HepG2 (cell line): ENCODE results near the gene SYPL1. TPM values are rescaled to one million over a fixed set of nuclear protein-coding genes. Genes with fewer than 3 reads are reported as not detected.

Experiments used
- DMAP1 ChIP-seq: IDR thresholded peaks from 2 replicates; pipeline ENCODE4 v1.6.1; 2016
- DNMT1 ChIP-seq: sonication (generic); formaldehyde crosslinking; IDR thresholded peaks from 2 replicates; pipeline ENCODE4 v1.5.1; 2020; ENCODE audit warnings: mild to moderate bottlenecking, missing genetic modification reagents
- EEA1 ChIP-seq: sonication (generic); formaldehyde crosslinking; IDR thresholded peaks from 2 replicates; pipeline ENCODE4 v1.5.1; 2020; ENCODE audit warnings: mild to moderate bottlenecking, missing genetic modification reagents, borderline replicate concordance
- FUBP1 ChIP-seq: sonication (generic); formaldehyde crosslinking; IDR thresholded peaks from 2 replicates; pipeline ENCODE4 v1.5.1; 2020; ENCODE audit warnings: missing genetic modification reagents, mild to moderate bottlenecking, borderline replicate concordance
- JUN ChIP-seq: sonication (generic); formaldehyde crosslinking; IDR thresholded peaks from 2 replicates; pipeline ENCODE4 v1.4.0; 2020; ENCODE audit warnings: mild to moderate bottlenecking, missing genetic modification reagents
- KDM1A ChIP-seq: IDR thresholded peaks from 2 replicates; pipeline ENCODE4 v1.6.1; 2016; ENCODE audit warnings: missing compliant biosample characterization
- KDM2A ChIP-seq: sonication (generic); formaldehyde crosslinking; IDR thresholded peaks from 2 replicates; pipeline ENCODE4 v1.4.0; 2020; ENCODE audit warnings: low read depth, missing genetic modification reagents, borderline replicate concordance
- PCBP2 ChIP-seq: fragments of 200-400 bp; formaldehyde crosslinking; optimal IDR thresholded peaks from 2 replicates; pipeline ENCODE3; 2018; ENCODE audit warnings: low read length, low read depth; ENCODE audit not compliant: poor library complexity, severe bottlenecking
- RFX3 ChIP-seq: IDR thresholded peaks from 2 replicates; pipeline ENCODE4 v1.6.1; 2016; ENCODE audit warnings: missing biosample characterization, missing genetic modification reagents
- SNRNP70 ChIP-seq: fragments of 200-400 bp; formaldehyde crosslinking; IDR thresholded peaks from 2 replicates; pipeline ENCODE4 v1.6.1; 2017; ENCODE audit warnings: mild to moderate bottlenecking, low read depth, low read length, moderate library complexity
- XBP1 ChIP-seq: sonication (generic); formaldehyde crosslinking; IDR thresholded peaks from 2 replicates; pipeline ENCODE4 v1.5.0; 2020; ENCODE audit warnings: missing genetic modification reagents
- ZNF143 ChIP-seq: sonication (generic); formaldehyde crosslinking; IDR thresholded peaks from 2 replicates; pipeline ENCODE4 v1.4.0; 2020; ENCODE audit warnings: missing genetic modification reagents
- ZNF207 ChIP-seq: fragments of 450-650 bp; IDR thresholded peaks from 2 replicates; pipeline ENCODE4 v1.6.1; 2016; ENCODE audit warnings: antibody characterized with exemption, borderline replicate concordance
- ZNF24 ChIP-seq: fragments of 450-650 bp; IDR thresholded peaks from 2 replicates; pipeline ENCODE4 v1.6.1; 2017; ENCODE audit warnings: antibody characterized with exemption, mild to moderate bottlenecking
- ZNF644 ChIP-seq: IDR thresholded peaks from 2 replicates; pipeline ENCODE4 v1.6.1; 2016; ENCODE audit warnings: low read depth
- ZNF672 ChIP-seq: sonication (generic); formaldehyde crosslinking; IDR thresholded peaks from 2 replicates; pipeline ENCODE4 v1.8.1; 2022; ENCODE audit warnings: missing genetic modification reagents
- ZNF703 ChIP-seq: sonication (generic); formaldehyde crosslinking; IDR thresholded peaks from 2 replicates; pipeline ENCODE4 v1.5.1; 2020; ENCODE audit warnings: missing genetic modification reagents, mild to moderate bottlenecking, moderate library complexity, borderline replicate concordance
- ZNF724P ChIP-seq: sonication (generic); formaldehyde crosslinking; IDR thresholded peaks from 2 replicates; pipeline ENCODE4 v1.8.0; 2022; ENCODE audit warnings: missing genetic modification reagents, borderline replicate concordance
- ZSCAN20 ChIP-seq: sonication (generic); formaldehyde crosslinking; IDR thresholded peaks from 2 replicates; pipeline ENCODE4 v1.4.0; 2020; ENCODE audit warnings: missing genetic modification reagents, mild to moderate bottlenecking, borderline replicate concordance
- polyA plus RNA-seq, 8 experiments: library from polyadenylated mRNA; depleted of rRNA in 3 of 8; stranded (reverse) in 7 of 8; unstranded in 1 of 8; fragments of >200 nt; fragmentation: Illumina TruSeq in 4 of 8; extraction: Trizol in 4 of 8; gene quantifications; 2 replicates each; pipeline versions ENCODE4 v1.2.1 to v1.2.3, GENCODE V29; 2011 to 2016; ENCODE audit warnings: low read depth in 4 of 8, missing spikeins in 1 of 8, mixed read lengths in 1 of 8; ENCODE audit not compliant: insufficient read depth in 1 of 8
- total RNA-seq, 5 experiments: library from RNA; depleted of rRNA; stranded (reverse); fragments of >200 nt; fragmentation: Illumina TruSeq; extraction: Trizol; gene quantifications; 2 replicates each; pipeline ENCODE4 v1.2.3, GENCODE V29; 2016; ENCODE audit warnings: low read depth in 1 of 5
- TF ChIP-seq, protein P1 (sequence below): sonication (generic); formaldehyde crosslinking; IDR thresholded peaks from 2 replicates; pipeline ENCODE4 v1.4.0; 2020; ENCODE audit warnings: missing genetic modification reagents, mild to moderate bottlenecking, borderline replicate concordance
- TF ChIP-seq, protein P2 (sequence below): sonication (generic); formaldehyde crosslinking; IDR thresholded peaks from 2 replicates; pipeline ENCODE4 v1.4.0; 2020; ENCODE audit warnings: low read depth, missing genetic modification reagents
- TF ChIP-seq, protein P3 (sequence below): IDR thresholded peaks from 2 replicates; pipeline ENCODE4 v1.6.1; 2012; ENCODE audit warnings: inconsistent platforms

Gene SYPL1
- total and polyA plus RNA-seq, 2 of the 13 experiments (the other 11 are each of a cell fraction or from before 2014, with no cell fraction given), result 27.5 to 40.2 TPM

DNA sequence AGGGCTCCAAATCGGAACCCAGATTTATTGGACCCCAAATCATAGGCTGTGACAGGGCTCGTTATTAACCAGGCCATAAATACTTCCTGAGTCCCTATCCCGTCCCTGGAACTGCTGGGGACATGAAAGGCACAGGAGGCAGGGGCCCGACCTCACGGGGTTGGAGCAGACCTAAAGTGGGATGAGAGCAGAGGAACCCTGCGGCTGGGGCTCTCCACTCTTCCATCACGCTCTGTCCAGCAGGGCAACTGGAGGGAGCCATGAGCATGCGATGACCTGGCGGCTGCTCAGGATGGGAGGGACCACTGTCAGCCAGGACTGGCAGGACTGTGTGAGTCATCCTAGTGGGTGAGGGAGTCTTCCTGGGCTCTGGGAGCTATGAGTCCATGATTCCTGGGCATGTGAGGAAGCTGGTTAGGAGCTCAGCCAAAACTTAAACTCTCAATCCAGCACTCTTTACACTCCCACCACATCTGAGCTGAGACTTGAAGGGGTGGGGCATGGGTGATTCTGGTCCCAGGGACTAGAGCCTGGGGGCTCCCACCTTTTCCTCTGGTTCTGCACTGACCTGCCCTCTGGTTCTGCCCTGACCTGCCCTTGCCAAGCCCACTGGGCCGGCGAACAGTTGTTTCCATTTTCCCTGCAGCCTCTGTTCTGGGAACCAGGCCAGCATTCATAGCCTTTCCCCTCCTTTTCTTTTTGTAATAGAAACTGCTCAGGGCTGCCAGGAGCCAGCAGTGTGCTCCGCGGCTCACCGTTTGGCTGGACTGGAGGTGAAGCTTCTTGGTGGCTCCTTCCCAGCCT lies 47.1 kb downstream of the SYPL1 start (continued):
- TF ChIP-seq FUBP1 (CRISPR knock-in tag) (no peak), KDM2A (CRISPR knock-in tag) (0 out of 2 replicates have a peak, but pooled peaks have one; percentile 25), RFX3 (no peak), ZNF24 (no peak), XBP1 (no peak), KDM1A (CRISPR knock-in tag) (no peak), ZNF703 (CRISPR knock-in tag) (no peak), ZNF143 (CRISPR knock-in tag) (no peak), ZNF724P (CRISPR knock-in tag) (no peak), PCBP2 (no peak), ZNF672 (no peak), ZNF207 (no peak), DNMT1 (CRISPR knock-in tag) (no peak), ZSCAN20 (no peak), ZNF644 (0 out of 2 replicates have a peak, but pooled peaks have one; percentile 65), DMAP1 (CRISPR knock-in tag) (no peak), EEA1 (CRISPR knock-in tag) (no peak), SNRNP70 (no peak), JUN (CRISPR knock-in tag) (peak; percentile 48; the same call in 1 of the 2 replicates)
- TF ChIP-seq, protein P1, sequence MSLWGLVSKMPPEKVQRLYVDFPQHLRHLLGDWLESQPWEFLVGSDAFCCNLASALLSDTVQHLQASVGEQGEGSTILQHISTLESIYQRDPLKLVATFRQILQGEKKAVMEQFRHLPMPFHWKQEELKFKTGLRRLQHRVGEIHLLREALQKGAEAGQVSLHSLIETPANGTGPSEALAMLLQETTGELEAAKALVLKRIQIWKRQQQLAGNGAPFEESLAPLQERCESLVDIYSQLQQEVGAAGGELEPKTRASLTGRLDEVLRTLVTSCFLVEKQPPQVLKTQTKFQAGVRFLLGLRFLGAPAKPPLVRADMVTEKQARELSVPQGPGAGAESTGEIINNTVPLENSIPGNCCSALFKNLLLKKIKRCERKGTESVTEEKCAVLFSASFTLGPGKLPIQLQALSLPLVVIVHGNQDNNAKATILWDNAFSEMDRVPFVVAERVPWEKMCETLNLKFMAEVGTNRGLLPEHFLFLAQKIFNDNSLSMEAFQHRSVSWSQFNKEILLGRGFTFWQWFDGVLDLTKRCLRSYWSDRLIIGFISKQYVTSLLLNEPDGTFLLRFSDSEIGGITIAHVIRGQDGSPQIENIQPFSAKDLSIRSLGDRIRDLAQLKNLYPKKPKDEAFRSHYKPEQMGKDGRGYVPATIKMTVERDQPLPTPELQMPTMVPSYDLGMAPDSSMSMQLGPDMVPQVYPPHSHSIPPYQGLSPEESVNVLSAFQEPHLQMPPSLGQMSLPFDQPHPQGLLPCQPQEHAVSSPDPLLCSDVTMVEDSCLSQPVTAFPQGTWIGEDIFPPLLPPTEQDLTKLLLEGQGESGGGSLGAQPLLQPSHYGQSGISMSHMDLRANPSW, result 0 out of 2 replicates have a peak, but pooled peaks have one; percentile 26
- TF ChIP-seq, protein P2, sequence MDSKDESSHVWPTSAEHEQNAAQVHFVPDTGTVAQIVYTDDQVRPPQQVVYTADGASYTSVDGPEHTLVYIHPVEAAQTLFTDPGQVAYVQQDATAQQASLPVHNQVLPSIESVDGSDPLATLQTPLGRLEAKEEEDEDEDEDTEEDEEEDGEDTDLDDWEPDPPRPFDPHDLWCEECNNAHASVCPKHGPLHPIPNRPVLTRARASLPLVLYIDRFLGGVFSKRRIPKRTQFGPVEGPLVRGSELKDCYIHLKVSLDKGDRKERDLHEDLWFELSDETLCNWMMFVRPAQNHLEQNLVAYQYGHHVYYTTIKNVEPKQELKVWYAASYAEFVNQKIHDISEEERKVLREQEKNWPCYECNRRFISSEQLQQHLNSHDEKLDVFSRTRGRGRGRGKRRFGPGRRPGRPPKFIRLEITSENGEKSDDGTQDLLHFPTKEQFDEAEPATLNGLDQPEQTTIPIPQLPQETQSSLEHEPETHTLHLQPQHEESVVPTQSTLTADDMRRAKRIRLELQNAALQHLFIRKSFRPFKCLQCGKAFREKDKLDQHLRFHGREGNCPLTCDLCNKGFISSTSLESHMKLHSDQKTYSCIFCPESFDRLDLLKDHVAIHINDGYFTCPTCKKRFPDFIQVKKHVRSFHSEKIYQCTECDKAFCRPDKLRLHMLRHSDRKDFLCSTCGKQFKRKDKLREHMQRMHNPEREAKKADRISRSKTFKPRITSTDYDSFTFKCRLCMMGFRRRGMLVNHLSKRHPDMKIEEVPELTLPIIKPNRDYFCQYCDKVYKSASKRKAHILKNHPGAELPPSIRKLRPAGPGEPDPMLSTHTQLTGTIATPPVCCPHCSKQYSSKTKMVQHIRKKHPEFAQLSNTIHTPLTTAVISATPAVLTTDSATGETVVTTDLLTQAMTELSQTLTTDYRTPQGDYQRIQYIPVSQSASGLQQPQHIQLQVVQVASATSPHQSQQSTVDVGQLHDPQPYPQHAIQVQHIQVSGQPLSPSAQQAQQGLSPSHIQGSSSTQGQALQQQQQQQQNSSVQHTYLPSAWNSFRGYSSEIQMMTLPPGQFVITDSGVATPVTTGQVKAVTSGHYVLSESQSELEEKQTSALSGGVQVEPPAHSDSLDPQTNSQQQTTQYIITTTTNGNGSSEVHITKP (CRISPR knock-in tag), result peak; percentile 56
- TF ChIP-seq, protein P3, sequence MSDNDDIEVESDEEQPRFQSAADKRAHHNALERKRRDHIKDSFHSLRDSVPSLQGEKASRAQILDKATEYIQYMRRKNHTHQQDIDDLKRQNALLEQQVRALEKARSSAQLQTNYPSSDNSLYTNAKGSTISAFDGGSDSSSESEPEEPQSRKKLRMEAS, result peak; percentile 34; the same call in 1 of the 2 replicates
